Tibial nerve (tissue), 4 donors: ENCODE measurements around the gene NRG2.

Experiments used
- CTCF ChIP-seq, 5 experiments: fragments of 200-600 bp in 3 of 5; fragments of 450-650 bp in 2 of 5; sonication (generic) in 3 of 5; IDR thresholded peaks; one replicate each; pipeline ENCODE4 v1.5.1; 2016 to 2019; ENCODE audit warnings: antibody characterized with exemption in 5 of 5, mild to moderate bottlenecking in 3 of 5, moderate library complexity in 2 of 5
- EP300 ChIP-seq, 2 donors: sonication (generic); formaldehyde crosslinking; IDR thresholded peaks; one replicate each; pipeline ENCODE4 v1.6.1; 2017; ENCODE audit warnings: antibody characterized with exemption in 2 of 2, mild to moderate bottlenecking in 1 of 2
- POLR2A ChIP-seq, 2 donors: fragments of 450-650 bp; IDR thresholded peaks; one replicate each; pipeline ENCODE4 v1.6.1; 2017; ENCODE audit warnings: antibody characterized with exemption in 2 of 2, mild to moderate bottlenecking in 2 of 2, moderate library complexity in 2 of 2

GRCh38 chr5:139964994-139965565, 78.0 kb downstream of the NRG2 start:
- TF ChIP-seq CTCF (IDR thresholded peaks at IDR 0.05) (no peak), EP300 (IDR thresholded peaks at IDR 0.05) (no peak), POLR2A (IDR thresholded peaks at IDR 0.05) (no peak)
